H9 (cell line): ENCODE data around the gene CAMTA1. TPM values are rescaled to one million over a fixed set of nuclear protein-coding genes. Genes with fewer than 3 reads are reported as not detected.

Source experiments
- DNase-seq: peaks from one replicate; pipeline ENCODE4 v3.0.0-alpha.2; 2017
- H2AFZ ChIP-seq: one replicate; pipeline ENCODE4 v1.6.1; 2013; ENCODE audit warnings: mild to moderate bottlenecking, low read length, control low read depth, moderate library complexity
- H2AK5ac ChIP-seq: 2 replicates; pipeline ENCODE4 v1.6.1; 2013; ENCODE audit warnings: low read length, control low read depth, mixed read lengths; ENCODE audit not compliant: insufficient read length
- H2BK120ac ChIP-seq: one replicate; pipeline ENCODE4 v1.6.1; 2013; ENCODE audit warnings: low read depth, mild to moderate bottlenecking, low read length, control low read depth, inconsistent platforms; ENCODE audit not compliant: poor library complexity, severe bottlenecking
- H2BK12ac ChIP-seq: 2 replicates; pipeline ENCODE4 v1.6.1; 2013; ENCODE audit warnings: low read length, control low read depth, mixed read lengths, low read depth; ENCODE audit not compliant: insufficient read length
- H2BK15ac ChIP-seq: 2 replicates; pipeline ENCODE4 v1.6.1; 2013; ENCODE audit warnings: low read depth, low read length, control low read depth
- H2BK20ac ChIP-seq: one replicate; pipeline ENCODE4 v1.6.1; 2013; ENCODE audit warnings: low read depth, mild to moderate bottlenecking, low read length, control low read depth, inconsistent platforms; ENCODE audit not compliant: poor library complexity, severe bottlenecking
- H2BK5ac ChIP-seq: 2 replicates; pipeline ENCODE4 v1.6.1; 2013; ENCODE audit warnings: low read length, control low read depth, mixed read lengths; ENCODE audit not compliant: insufficient read length
- H3K14ac ChIP-seq: 2 replicates; pipeline ENCODE4 v1.6.1; 2013; ENCODE audit warnings: low read length, control low read depth; ENCODE audit not compliant: insufficient read depth
- H3K18ac ChIP-seq: 2 replicates; pipeline ENCODE4 v1.6.1; 2013; ENCODE audit warnings: low read depth, mild to moderate bottlenecking, mixed read lengths, low read length, control low read depth; ENCODE audit not compliant: insufficient read length
- H3K23ac ChIP-seq: 2 replicates; pipeline ENCODE4 v1.6.1; 2013; ENCODE audit warnings: low read length, control low read depth, mixed read lengths, low read depth; ENCODE audit not compliant: insufficient read length
- H3K23me2 ChIP-seq: 2 replicates; pipeline ENCODE4 v1.6.1; 2013; ENCODE audit warnings: low read depth, mild to moderate bottlenecking, mixed read lengths, low read length, control low read depth; ENCODE audit not compliant: insufficient read length, poor library complexity, severe bottlenecking
- H3K27ac ChIP-seq: 2 replicates; pipeline ENCODE4 v1.5.1; 2013; ENCODE audit warnings: low read length, control low read depth, mixed read lengths, low read depth; ENCODE audit not compliant: insufficient read length
- H3K27me3 ChIP-seq: 2 replicates; pipeline ENCODE4 v1.6.1; 2013; ENCODE audit warnings: low read length, control low read depth, inconsistent platforms; ENCODE audit not compliant: insufficient read depth
- H3K4ac ChIP-seq: 2 replicates; pipeline ENCODE4 v1.6.1; 2013; ENCODE audit warnings: low read depth, mild to moderate bottlenecking, control low read depth, inconsistent platforms, low read length, moderate library complexity
- H3K4me1 ChIP-seq: 2 replicates; pipeline ENCODE4 v1.6.1; 2013; ENCODE audit warnings: low read length, control low read depth, inconsistent platforms; ENCODE audit not compliant: insufficient read depth
- H3K4me2 ChIP-seq: 2 replicates; pipeline ENCODE4 v1.6.1; 2013; ENCODE audit warnings: low read length, control low read depth, mixed read lengths; ENCODE audit not compliant: insufficient read length, insufficient read depth
- H3K56ac ChIP-seq: 2 replicates; pipeline ENCODE4 v1.6.1; 2013; ENCODE audit warnings: low read depth, mild to moderate bottlenecking, mixed read lengths, low read length, control low read depth; ENCODE audit not compliant: insufficient read length
- H3K79me1 ChIP-seq: 2 replicates; pipeline ENCODE4 v1.6.1; 2013; ENCODE audit warnings: low read depth, mild to moderate bottlenecking, moderate library complexity, low read length, control low read depth, inconsistent platforms; ENCODE audit not compliant: insufficient read depth, poor library complexity, severe bottlenecking
- H3K79me2 ChIP-seq: 2 replicates; pipeline ENCODE4 v1.6.1; 2013; ENCODE audit warnings: low read length, control low read depth, inconsistent platforms; ENCODE audit not compliant: insufficient read depth
- H3K9ac ChIP-seq: 2 replicates; pipeline ENCODE4 v1.6.1; 2013; ENCODE audit warnings: low read length, control low read depth, mixed read lengths; ENCODE audit not compliant: insufficient read length; ENCODE audit errors: extremely low read depth
- H3K9me3 ChIP-seq: one replicate; pipeline ENCODE4 v1.6.1; 2013; ENCODE audit warnings: low read depth, low read length, inconsistent platforms; ENCODE audit not compliant: control insufficient read depth
- H3T11ph ChIP-seq: one replicate; pipeline ENCODE4 v1.6.1; 2013; ENCODE audit warnings: mild to moderate bottlenecking, low read length, control low read depth, inconsistent platforms
- H4K20me1 ChIP-seq: one replicate; pipeline ENCODE4 v1.6.1; 2013; ENCODE audit not compliant: control insufficient read depth, insufficient read length, insufficient read depth
- H4K5ac ChIP-seq: 2 replicates; pipeline ENCODE4 v1.6.1; 2013; ENCODE audit warnings: low read depth, mild to moderate bottlenecking, mixed read lengths, low read length, control low read depth; ENCODE audit not compliant: insufficient read length
- H4K8ac ChIP-seq: replicated peaks from 2 replicates; pipeline ENCODE4 v1.6.1; 2013; ENCODE audit warnings: low read length, control low read depth, mixed read lengths, low read depth; ENCODE audit not compliant: insufficient read length
- H4K91ac ChIP-seq: 2 replicates; pipeline ENCODE4 v1.6.1; 2013; ENCODE audit warnings: low read depth, mild to moderate bottlenecking, moderate library complexity, mixed read lengths, low read length, control low read depth; ENCODE audit not compliant: insufficient read length
- H3K27ac Mint-ChIP-seq, 3 experiments: 2 replicates in 2 of 3; 3 replicates in 1 of 3; pipeline ENCODE4 v1.8.0; 2020 to 2021; ENCODE audit warnings: mixed read lengths in 3 of 3, mild to moderate bottlenecking in 1 of 3, moderate library complexity in 1 of 3
- H3K27me3 Mint-ChIP-seq: 2 replicates; pipeline ENCODE4 v1.8.0; 2021; ENCODE audit warnings: low read depth, mild to moderate bottlenecking, moderate library complexity, mixed read lengths
- H3K36me3 Mint-ChIP-seq, 3 experiments: 2 replicates in 2 of 3; 3 replicates in 1 of 3; pipeline ENCODE4 v1.8.0; 2020 to 2021; ENCODE audit warnings: low read depth in 3 of 3, mixed read lengths in 3 of 3; ENCODE audit not compliant: insufficient read depth in 1 of 3
- H3K4me1 Mint-ChIP-seq, 2 experiments: 2 replicates each; pipeline ENCODE4 v1.8.0; 2020; ENCODE audit warnings: mixed read lengths in 2 of 2
- H3K4me3 Mint-ChIP-seq, 2 experiments: 2 replicates in 1 of 2; 3 replicates in 1 of 2; pipeline ENCODE4 v1.8.0; 2020 to 2021; ENCODE audit warnings: mild to moderate bottlenecking in 2 of 2, mixed read lengths in 2 of 2, moderate library complexity in 1 of 2
- H3K9me3 Mint-ChIP-seq, 2 experiments: 2 replicates in 1 of 2; 3 replicates in 1 of 2; pipeline ENCODE4 v1.8.0; 2020; ENCODE audit warnings: mild to moderate bottlenecking in 2 of 2, mixed read lengths in 2 of 2, moderate library complexity in 1 of 2
- CTCF ChIP-seq: fragments of 200-600 bp; sonication (generic); conservative IDR thresholded peaks from 3 replicates; pipeline ENCODE4 v1.8.0; 2021; ENCODE audit warnings: antibody characterized with exemption, mild to moderate bottlenecking
- WGBS: extraction: QIAGEN DNeasy Blood & Tissue Kit; methylation state at CpG from one replicate; pipeline ENCODE4 v1.1.7; 2013; ENCODE audit warnings: missing lambda C conversion rate, low lambda C conversion rate, mixed read lengths; ENCODE audit not compliant: insufficient read length; ENCODE audit errors: extremely low coverage; 5-methylcytosine and 5-hydroxymethylcytosine counted together
- total RNA-seq: library from RNA; stranded (reverse); gene quantifications from 2 replicates; pipeline ENCODE4 v1.2.1, GENCODE V29; 2021

CAMTA1 gene
- total RNA-seq, 1 experiment from 2014 or later = 115 TPM

GRCh38 chr1:7366955-7367665 is 581.9 kb downstream of the CAMTA1 start:
- Histone ChIP-seq H3K23ac (no peak overlapping the region), H3K27me3 (no peaks in the 10 kb centered on the region), H3T11ph (no peak overlapping the region), H4K91ac (no peak overlapping the region), H3K18ac (no peak overlapping the region), H2BK15ac (no peak overlapping the region), H4K20me1 (no peaks in the 10 kb centered on the region), H3K4me1 (no peaks in the 10 kb centered on the region), H3K79me2 (no peaks in the 10 kb centered on the region), H3K4me2 (no peak overlapping the region), H2BK120ac (no peak overlapping the region), H2BK5ac (no peak overlapping the region), H3K23me2 (no peaks in the 10 kb centered on the region), H2AFZ (no peak overlapping the region), H4K8ac (no peak overlapping the region), H3K9ac (no peak overlapping the region), H3K14ac (no peak overlapping the region), H2AK5ac (no peak overlapping the region), H3K56ac (no peak overlapping the region), H3K27ac (no peak overlapping the region), H3K9me3 (no peaks in the 10 kb centered on the region), H2BK20ac (no peak overlapping the region), H2BK12ac (no peak overlapping the region), H3K79me1 (no peaks in the 10 kb centered on the region), H4K5ac (no peak overlapping the region), H3K4ac (no peak overlapping the region)
- H3K4me1 Mint-ChIP-seq = peaks cover 0 to 3% of the 10 kb centered on the region in 2 experiments; a peak in 2 of 4 replicates
- no peaks in the 10 kb centered on the region for H3K36me3 Mint-ChIP-seq
- H3K9me3 Mint-ChIP-seq = no peaks in the 10 kb centered on the region
- TF ChIP-seq CTCF = no peak
- WGBS = no CpG with 5 or more reads among the region's 5 CpGs
- H3K27me3 Mint-ChIP-seq = peaks cover 4% of the 10 kb centered on the region
- no peak overlapping the region; a peak in 1 of 7 replicates for H3K27ac Mint-ChIP-seq
- no peak for DNase-seq
- H3K4me3 Mint-ChIP-seq = no peak overlapping the region
